ENCODE data around the gene PCYT1A. TPM values are rescaled to one million over a fixed set of nuclear protein-coding genes. Genes with fewer than 3 reads are reported as not detected.

The PCYT1A gene
- total RNA-seq, 1 experiment from 2014 or later: 28.5 TPM

DNA sequence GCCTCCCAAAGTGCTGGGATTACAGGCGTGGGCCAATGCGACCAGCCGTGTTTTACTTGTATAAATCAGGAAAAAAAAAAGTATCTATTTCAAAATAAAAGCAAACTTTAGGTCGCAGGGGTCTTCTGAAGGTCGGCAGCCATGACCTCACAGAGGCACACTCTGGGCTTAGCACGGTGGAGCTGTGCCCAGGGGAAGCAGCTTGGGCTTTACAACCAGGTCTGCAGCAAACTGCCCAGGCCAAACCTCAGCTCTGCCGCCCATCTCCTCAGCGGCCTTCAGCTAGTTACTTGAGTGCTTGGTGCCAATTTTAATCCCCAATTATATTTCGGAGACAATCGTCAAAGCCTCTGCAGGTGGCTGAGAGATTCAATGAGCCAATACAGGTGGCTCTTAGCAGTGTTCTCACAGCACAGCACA is 106.4 kb downstream of the PCYT1A start (continued):
- TF ChIP-seq, protein P1, sequence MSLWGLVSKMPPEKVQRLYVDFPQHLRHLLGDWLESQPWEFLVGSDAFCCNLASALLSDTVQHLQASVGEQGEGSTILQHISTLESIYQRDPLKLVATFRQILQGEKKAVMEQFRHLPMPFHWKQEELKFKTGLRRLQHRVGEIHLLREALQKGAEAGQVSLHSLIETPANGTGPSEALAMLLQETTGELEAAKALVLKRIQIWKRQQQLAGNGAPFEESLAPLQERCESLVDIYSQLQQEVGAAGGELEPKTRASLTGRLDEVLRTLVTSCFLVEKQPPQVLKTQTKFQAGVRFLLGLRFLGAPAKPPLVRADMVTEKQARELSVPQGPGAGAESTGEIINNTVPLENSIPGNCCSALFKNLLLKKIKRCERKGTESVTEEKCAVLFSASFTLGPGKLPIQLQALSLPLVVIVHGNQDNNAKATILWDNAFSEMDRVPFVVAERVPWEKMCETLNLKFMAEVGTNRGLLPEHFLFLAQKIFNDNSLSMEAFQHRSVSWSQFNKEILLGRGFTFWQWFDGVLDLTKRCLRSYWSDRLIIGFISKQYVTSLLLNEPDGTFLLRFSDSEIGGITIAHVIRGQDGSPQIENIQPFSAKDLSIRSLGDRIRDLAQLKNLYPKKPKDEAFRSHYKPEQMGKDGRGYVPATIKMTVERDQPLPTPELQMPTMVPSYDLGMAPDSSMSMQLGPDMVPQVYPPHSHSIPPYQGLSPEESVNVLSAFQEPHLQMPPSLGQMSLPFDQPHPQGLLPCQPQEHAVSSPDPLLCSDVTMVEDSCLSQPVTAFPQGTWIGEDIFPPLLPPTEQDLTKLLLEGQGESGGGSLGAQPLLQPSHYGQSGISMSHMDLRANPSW (CRISPR knock-in tag; conservative IDR thresholded peaks at IDR 0.05; ENCODE audit: low read depth): no peak

DNA sequence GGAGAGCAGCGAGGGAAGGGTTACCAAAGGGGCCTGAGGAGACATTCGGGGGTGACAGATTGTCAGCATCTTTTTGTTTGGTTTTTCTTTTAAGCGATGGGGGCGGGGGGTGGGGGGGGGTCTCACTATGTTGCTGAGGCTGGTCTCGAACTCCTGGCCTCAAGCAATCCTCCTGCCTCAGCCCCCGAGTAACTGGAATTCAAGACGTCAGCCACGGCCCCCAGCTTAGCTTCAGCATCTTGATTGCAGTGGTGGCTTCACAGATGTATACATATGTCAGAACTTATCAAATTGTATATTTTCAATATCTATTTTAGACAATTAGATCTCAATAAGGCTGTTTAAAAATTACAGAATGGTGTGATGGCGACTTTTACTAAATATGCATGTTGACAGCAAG is 107.2 kb downstream of the PCYT1A start:
- ChIA-PET POLR2A (no interaction called here), CTCF (interaction anchor here (1.1 to 1.6 kb wide), 5 partner anchors 9 to 107 kb away, joined by 3 to 6 read pairs (median 4); no protein-coding TSS in a partner anchor)
- H3K27me3 Mint-ChIP-seq (ENCODE audit: low read depth): no peaks in the 10 kb centered on the region
- H3K9me3 Mint-ChIP-seq: no peaks in the 10 kb centered on the region
- no peak for ATAC-seq
- no peak for DNase-seq (ENCODE audit: low spot score)
- H3K36me3 Mint-ChIP-seq: no peaks in the 10 kb centered on the region
- H3K4me3 Mint-ChIP-seq: no peak overlapping the region
- H3K4me1 Mint-ChIP-seq: peaks cover 25% of the 10 kb centered on the region
- H3K27ac Mint-ChIP-seq: no peak overlapping the region
- TF ChIP-seq TEAD4 (CRISPR knock-in tag; IDR thresholded peaks at IDR 0.05): no peak
- TF ChIP-seq, protein P2, sequence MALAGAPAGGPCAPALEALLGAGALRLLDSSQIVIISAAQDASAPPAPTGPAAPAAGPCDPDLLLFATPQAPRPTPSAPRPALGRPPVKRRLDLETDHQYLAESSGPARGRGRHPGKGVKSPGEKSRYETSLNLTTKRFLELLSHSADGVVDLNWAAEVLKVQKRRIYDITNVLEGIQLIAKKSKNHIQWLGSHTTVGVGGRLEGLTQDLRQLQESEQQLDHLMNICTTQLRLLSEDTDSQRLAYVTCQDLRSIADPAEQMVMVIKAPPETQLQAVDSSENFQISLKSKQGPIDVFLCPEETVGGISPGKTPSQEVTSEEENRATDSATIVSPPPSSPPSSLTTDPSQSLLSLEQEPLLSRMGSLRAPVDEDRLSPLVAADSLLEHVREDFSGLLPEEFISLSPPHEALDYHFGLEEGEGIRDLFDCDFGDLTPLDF (CRISPR knock-in tag; IDR thresholded peaks at IDR 0.05): no peak
- TF ChIP-seq, protein P3, sequence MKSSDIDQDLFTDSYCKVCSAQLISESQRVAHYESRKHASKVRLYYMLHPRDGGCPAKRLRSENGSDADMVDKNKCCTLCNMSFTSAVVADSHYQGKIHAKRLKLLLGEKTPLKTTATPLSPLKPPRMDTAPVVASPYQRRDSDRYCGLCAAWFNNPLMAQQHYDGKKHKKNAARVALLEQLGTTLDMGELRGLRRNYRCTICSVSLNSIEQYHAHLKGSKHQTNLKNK (CRISPR knock-in tag; IDR thresholded peaks at IDR 0.05): no peak
- no peak for TF ChIP-seq ZNF423 (CRISPR knock-in tag; IDR thresholded peaks at IDR 0.05)
- TF ChIP-seq, protein P1 (CRISPR knock-in tag; conservative IDR thresholded peaks at IDR 0.05; ENCODE audit: low read depth): no peak
- no peak for TF ChIP-seq RELA (CRISPR knock-in tag; IDR thresholded peaks at IDR 0.05; ENCODE audit: borderline replicate concordance)
- TF ChIP-seq, protein P4, sequence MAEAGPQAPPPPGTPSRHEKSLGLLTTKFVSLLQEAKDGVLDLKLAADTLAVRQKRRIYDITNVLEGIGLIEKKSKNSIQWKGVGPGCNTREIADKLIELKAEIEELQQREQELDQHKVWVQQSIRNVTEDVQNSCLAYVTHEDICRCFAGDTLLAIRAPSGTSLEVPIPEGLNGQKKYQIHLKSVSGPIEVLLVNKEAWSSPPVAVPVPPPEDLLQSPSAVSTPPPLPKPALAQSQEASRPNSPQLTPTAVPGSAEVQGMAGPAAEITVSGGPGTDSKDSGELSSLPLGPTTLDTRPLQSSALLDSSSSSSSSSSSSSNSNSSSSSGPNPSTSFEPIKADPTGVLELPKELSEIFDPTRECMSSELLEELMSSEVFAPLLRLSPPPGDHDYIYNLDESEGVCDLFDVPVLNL (CRISPR knock-in tag; IDR thresholded peaks at IDR 0.05; ENCODE audit: borderline replicate concordance, low read depth): no peak
- TF ChIP-seq ZNF317 (CRISPR knock-in tag; IDR thresholded peaks at IDR 0.05; ENCODE audit: borderline replicate concordance, low read depth): no peak
- TF ChIP-seq, protein P5, sequence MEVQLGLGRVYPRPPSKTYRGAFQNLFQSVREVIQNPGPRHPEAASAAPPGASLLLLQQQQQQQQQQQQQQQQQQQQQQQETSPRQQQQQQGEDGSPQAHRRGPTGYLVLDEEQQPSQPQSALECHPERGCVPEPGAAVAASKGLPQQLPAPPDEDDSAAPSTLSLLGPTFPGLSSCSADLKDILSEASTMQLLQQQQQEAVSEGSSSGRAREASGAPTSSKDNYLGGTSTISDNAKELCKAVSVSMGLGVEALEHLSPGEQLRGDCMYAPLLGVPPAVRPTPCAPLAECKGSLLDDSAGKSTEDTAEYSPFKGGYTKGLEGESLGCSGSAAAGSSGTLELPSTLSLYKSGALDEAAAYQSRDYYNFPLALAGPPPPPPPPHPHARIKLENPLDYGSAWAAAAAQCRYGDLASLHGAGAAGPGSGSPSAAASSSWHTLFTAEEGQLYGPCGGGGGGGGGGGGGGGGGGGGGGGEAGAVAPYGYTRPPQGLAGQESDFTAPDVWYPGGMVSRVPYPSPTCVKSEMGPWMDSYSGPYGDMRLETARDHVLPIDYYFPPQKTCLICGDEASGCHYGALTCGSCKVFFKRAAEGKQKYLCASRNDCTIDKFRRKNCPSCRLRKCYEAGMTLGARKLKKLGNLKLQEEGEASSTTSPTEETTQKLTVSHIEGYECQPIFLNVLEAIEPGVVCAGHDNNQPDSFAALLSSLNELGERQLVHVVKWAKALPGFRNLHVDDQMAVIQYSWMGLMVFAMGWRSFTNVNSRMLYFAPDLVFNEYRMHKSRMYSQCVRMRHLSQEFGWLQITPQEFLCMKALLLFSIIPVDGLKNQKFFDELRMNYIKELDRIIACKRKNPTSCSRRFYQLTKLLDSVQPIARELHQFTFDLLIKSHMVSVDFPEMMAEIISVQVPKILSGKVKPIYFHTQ (CRISPR knock-in tag; IDR thresholded peaks at IDR 0.05): no peak
- no peak for TF ChIP-seq GRHL2 (CRISPR knock-in tag; IDR thresholded peaks at IDR 0.05; ENCODE audit: insufficient replicate concordance, severe bottlenecking)
- TF ChIP-seq OVOL2 (CRISPR knock-in tag; IDR thresholded peaks at IDR 0.05; ENCODE audit: borderline replicate concordance): no peak
- TF ChIP-seq, protein P6, sequence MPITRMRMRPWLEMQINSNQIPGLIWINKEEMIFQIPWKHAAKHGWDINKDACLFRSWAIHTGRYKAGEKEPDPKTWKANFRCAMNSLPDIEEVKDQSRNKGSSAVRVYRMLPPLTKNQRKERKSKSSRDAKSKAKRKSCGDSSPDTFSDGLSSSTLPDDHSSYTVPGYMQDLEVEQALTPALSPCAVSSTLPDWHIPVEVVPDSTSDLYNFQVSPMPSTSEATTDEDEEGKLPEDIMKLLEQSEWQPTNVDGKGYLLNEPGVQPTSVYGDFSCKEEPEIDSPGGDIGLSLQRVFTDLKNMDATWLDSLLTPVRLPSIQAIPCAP (CRISPR knock-in tag; IDR thresholded peaks at IDR 0.05): no peak
- no peak for TF ChIP-seq JAZF1 (CRISPR knock-in tag; IDR thresholded peaks at IDR 0.05)
- TF ChIP-seq ZNF121 (CRISPR knock-in tag; IDR thresholded peaks at IDR 0.05): no peak
- TF ChIP-seq, protein P7, sequence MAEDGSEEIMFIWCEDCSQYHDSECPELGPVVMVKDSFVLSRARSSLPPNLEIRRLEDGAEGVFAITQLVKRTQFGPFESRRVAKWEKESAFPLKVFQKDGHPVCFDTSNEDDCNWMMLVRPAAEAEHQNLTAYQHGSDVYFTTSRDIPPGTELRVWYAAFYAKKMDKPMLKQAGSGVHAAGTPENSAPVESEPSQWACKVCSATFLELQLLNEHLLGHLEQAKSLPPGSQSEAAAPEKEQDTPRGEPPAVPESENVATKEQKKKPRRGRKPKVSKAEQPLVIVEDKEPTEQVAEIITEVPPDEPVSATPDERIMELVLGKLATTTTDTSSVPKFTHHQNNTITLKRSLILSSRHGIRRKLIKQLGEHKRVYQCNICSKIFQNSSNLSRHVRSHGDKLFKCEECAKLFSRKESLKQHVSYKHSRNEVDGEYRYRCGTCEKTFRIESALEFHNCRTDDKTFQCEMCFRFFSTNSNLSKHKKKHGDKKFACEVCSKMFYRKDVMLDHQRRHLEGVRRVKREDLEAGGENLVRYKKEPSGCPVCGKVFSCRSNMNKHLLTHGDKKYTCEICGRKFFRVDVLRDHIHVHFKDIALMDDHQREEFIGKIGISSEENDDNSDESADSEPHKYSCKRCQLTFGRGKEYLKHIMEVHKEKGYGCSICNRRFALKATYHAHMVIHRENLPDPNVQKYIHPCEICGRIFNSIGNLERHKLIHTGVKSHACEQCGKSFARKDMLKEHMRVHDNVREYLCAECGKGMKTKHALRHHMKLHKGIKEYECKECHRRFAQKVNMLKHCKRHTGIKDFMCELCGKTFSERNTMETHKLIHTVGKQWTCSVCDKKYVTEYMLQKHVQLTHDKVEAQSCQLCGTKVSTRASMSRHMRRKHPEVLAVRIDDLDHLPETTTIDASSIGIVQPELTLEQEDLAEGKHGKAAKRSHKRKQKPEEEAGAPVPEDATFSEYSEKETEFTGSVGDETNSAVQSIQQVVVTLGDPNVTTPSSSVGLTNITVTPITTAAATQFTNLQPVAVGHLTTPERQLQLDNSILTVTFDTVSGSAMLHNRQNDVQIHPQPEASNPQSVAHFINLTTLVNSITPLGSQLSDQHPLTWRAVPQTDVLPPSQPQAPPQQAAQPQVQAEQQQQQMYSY (CRISPR knock-in tag; IDR thresholded peaks at IDR 0.05): no peak
- TF ChIP-seq CBFB (CRISPR knock-in tag; IDR thresholded peaks at IDR 0.05; ENCODE audit: low read depth): no peak
- no peak for TF ChIP-seq ZNF232 (CRISPR knock-in tag; IDR thresholded peaks at IDR 0.05)
- TF ChIP-seq, protein P8, sequence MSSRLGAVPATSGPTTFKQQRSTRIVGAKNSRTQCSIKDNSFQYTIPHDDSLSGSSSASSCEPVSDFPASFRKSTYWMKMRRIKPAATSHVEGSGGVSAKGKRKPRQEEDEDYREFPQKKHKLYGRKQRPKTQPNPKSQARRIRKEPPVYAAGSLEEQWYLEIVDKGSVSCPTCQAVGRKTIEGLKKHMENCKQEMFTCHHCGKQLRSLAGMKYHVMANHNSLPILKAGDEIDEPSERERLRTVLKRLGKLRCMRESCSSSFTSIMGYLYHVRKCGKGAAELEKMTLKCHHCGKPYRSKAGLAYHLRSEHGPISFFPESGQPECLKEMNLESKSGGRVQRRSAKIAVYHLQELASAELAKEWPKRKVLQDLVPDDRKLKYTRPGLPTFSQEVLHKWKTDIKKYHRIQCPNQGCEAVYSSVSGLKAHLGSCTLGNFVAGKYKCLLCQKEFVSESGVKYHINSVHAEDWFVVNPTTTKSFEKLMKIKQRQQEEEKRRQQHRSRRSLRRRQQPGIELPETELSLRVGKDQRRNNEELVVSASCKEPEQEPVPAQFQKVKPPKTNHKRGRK (CRISPR knock-in tag; IDR thresholded peaks at IDR 0.05; ENCODE audit: borderline replicate concordance): no peak
